Skin of body (tissue), 2 donors: ENCODE data around the gene CSHL1. TPM values are rescaled to one million over a fixed set of nuclear protein-coding genes. Genes with fewer than 3 reads are reported as not detected.

Source experiments
- DNase-seq: peaks from one replicate; lab custom pipeline; 2025; lab: John Stamatoyannopoulos, UW
- total RNA-seq: library from RNA; depleted of rRNA; stranded (reverse); fragments of >200 nt; gene quantifications from one replicate; pipeline ENCODE4 v1.2.3, GENCODE V29; 2014

The CSHL1 gene
- not detected for total RNA-seq

DNA sequence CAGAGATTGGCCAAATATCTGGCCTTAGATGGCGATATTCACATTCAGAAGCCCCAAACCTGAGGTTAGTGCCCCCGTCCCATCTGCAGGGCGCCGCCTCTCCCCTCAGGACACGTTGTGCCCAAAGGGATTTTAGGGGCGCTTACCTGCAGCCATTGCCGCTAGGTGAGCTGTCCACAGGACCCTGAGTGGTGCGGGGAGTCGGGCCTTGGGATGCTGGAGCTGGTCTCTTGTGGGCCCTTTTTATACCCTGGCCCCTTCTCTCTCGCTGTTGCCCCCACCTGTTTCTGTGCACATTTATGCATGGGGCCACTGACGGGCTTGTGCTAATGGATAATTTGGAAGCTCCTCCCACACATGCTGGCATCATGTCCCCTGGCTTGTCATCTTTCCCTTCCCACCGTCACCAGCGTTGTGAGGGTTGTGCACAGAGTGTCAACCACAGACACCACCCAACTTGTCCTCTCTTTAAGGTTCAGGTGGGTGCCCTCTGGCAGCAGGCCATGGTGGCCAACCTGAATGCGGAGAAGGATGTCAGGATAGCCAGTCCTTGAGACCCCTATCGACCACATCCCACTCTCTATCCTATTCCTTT, at the start of gene CSHL1:
Gene CSHL1 (minus strand): TSS at position 218 of the 595 bp plus-strand sequence. CDS start 62 bp downstream, at position 156.
- DNase-seq, result no peak

- no peak for DNase-seq
Observed at GRCh38 chr17:63960430-63960829, 49.4 kb upstream of the CSHL1 start.

DNA sequence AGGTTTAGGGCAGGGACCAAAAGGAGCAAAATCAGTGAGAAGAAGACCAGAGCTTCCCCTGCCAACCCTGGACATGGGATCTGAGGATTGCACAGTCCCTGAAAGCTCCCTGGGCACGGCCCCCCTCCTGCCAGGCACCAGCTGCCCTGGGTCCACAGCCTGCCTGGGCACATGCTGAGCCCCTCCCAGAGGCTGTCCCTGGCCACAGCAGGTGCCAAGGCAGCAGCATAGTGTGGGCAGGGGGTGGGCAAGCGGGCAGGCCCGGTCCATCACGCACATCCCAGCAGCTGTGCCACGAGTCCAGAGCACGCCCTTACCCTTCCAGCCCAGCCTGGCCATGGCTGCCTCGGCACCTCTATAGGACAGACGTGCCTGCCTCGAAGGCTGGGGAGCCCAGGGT, 48.9 kb upstream of the CSHL1 start:
- DNase-seq, result no peak

GRCh38 chr17:63956296-63956920, 45.4 kb upstream of the CSHL1 start:
- DNase-seq, result no peak

DNA sequence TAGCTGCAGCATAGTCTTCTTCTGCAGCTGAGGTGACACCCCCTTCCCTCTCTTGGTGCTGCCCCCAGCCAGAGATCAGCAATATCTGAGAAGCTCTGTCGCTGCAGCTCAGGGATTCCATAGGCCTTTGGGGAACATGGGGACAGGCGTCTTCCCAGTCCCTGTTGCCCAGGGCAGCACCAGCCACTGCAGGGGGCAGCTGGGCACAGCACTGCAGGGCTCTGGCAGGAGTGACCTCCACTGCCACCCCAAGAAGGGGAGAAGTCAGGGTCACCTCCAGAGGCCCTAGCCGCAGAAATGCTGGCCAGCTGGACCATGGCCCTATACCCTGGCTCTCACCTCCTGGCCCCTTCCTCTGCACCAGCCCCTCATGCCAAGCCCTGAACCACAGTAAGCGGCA, 44.7 kb upstream of the CSHL1 start:
- no peak for DNase-seq

- no peak for DNase-seq
Observed at GRCh38 chr17:63955232-63955631, 44.2 kb upstream of the CSHL1 start.

GRCh38 chr17:63954402-63955063, 43.5 kb upstream of the CSHL1 start:
- DNase-seq, result no peak

GRCh38 chr17:63950940-63951907, 40.2 kb upstream of the CSHL1 start:
- DNase-seq, result no peak

- DNase-seq, result no peak
Observed at GRCh38 chr17:63949576-63950250, 38.7 kb upstream of the CSHL1 start.

GRCh38 chr17:63948521-63948920, 37.5 kb upstream of the CSHL1 start:
- DNase-seq, result no peak

- DNase-seq, result no peak
Observed at GRCh38 chr17:63947711-63948330, 36.8 kb upstream of the CSHL1 start.

DNA sequence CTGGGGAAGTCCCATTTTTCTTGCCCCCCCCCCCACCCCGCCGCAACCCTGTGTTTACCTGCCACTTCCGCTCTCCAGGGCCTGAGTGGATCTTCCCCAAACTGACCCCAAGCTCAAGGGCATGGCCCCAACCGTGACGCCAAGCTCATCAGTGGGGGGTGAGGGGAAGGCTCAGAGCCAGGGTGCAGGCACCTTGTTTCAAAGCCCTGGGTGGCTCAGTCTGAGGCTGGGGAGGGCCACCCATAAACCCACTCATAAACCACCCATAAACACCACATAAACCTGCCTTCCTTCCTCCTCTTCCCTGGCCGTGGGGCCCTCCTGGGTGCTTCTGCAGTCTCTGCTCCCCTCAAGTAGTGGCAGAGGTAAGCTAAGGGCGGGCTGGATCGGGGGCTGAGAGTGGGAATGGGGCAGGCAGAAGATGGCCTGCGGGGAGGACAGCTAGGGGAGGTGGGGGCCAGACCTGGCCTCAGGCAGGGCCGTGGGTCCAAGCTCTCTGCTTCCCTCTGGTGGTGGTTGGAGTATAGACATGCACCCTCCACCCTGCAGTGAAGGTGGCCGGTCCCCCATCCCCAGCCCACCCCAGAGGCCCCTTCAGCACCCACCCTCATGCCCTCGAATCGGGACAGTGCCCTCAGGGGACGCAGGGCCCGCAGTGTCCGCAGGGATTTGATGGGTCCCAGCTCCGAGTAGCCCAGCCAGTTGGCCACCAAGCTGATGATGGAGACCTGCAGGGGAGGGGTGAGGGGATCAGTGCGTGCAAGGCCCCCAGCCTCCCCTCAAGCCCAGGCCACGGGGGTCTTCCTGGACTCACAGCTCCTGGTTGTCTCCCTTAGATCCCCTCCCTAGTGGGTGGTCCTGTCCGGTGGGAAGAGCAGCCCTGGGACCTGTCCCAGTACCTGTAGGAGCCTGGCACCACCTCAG, 35.6 kb upstream of the CSHL1 start:
- no peak for DNase-seq

DNA sequence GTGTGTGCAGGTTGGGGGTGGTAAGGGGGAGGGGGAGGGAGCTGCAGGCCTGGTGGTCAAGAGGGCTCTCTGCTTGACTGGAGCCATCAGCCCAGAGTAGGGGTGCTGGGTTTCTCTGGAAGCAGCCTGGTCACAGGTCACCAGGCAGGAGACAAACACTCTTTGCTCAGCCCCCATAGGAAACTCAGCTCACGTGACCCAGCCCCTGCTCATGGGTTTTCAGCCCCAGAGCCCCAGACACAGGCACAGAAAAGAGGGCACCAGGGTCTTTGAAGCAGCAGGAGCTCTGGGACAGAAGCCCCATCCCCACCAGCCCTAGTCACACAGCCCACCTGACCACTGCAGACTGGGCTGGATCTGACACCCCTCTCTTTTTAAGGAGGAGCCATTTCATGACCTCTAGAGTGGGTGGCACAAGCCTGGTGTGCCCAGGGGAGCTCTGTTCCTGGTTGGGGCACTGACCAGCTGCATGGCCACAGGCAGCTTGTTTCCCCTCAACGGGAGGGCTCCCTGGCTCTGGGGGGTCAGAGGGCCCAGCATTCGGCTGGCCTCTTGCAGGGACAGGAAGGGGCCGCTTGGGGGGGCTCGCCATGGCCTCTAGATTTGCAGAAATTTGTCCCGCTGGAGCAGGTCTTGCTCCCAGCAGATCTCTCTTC, 34.9 kb upstream of the CSHL1 start:
- DNase-seq, result no peak

DNA sequence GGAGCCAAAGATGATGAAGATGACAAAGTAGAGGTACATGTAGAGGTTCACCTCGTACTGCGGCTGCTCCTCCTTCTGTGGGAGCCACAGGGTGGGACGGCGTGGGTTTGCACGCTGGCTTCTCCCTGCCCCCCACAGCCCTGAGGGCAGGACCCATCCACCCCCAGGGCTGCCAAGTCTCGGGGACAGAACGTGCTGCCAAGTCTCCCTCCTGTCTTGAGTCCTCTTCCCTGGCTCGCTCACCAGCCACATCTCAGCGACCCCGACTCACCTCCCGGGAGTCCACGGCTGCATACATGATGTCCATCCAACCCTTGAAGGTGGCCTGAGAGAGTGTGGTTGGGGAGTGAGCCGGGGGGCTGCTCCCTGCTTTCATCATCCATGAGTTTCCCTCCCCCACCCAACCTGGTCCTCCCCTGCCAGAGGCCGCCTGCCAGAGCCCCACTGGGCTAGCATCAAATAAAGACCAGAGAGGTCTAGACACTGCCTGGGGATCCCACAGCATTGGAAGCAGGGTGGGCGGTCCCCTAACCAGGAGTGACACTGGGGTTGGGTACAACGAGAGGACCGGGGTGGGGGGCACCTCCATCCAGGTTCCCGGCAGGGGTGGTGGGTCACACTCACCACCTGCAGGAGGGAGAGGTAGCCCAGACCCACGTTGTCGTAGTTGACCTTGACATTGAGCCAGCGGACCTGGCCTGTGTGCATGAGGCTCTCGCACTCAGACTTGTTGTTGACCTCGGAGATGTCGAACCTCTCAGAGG, 33.9 kb upstream of the CSHL1 start:
- no peak for DNase-seq

DNA sequence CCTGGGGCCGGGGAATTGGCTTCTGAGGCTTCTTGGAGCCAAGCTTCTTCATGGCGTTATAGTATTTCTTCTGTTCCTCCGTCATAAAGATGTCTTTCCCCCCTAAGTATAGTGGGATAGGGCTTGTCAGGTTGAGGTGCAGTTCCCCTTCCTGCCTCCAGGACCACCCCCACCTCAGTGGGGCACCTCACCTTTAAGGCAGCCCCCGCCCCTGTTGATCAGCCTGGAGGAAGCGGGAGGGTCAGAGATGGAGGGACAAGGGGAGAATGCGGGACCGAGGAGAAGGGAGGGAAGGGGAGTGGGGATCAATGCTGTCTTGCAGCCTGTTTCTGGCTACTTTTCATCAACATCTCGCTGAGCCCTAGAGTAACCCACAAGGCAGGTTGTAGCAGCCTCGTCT, 32.7 kb upstream of the CSHL1 start:
- no peak for DNase-seq

DNA sequence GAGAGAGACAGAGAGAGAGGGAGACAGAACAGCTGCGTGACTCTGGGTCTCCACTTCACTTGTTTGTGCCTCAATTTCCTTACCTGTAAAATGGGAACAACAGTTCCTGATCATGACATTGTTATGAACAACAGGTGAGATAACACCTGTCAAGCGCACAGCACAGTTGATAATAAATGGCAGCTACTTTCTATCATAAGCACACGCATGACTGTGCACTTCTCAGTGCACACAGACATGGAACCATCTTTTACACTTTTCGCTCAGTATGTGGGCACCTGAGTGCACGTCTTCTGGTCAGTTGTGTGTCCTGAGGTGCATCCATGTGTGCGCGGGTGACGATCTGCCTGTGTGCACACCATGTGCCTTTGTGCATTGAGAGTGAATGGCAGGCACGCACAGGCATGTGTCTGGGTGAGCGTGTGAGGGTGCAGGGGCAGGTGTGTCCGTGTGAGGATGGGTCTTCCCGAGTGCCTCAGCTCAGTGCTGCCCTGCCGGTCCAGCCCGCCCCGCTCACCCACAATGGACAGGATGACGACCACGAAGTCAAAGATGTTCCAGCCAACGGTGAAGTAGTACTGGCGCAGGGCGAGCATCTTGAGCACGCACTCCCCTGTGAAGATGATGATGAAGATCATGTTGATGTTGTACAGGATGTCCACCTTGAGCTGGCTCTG, 31.4 kb upstream of the CSHL1 start:
- DNase-seq, result no peak

GRCh38 chr17:63941751-63942150, 30.7 kb upstream of the CSHL1 start:
- no peak for DNase-seq

- DNase-seq, result no peak
Observed at GRCh38 chr17:63941162-63941561, 30.1 kb upstream of the CSHL1 start.
